Activated gamma-delta T cell treated with anti-CD3 and anti-CD28 coated beads, Interleukin-2, amount 50 U/mL, for 16 hours (primary cell): Measurements from ENCODE around the gene GAS7.
"Not testable (repeated sequence)": the region's sequence is repeated elsewhere in the genome, so short reads cannot be mapped to it uniquely, and the experiment has no call there.

Source experiments
- DNase-seq: peaks from one replicate; pipeline ENCODE4 v3.0.0-alpha.2; 2020; ENCODE audit warnings: low read depth

Gene GAS7

GRCh38 chr17:9941305-9941704, 257.1 kb downstream of the GAS7 start:
- no peak for DNase-seq

- no peak for DNase-seq
These were observed 257.6 kb downstream of the GAS7 start for GRCh38 chr17:9940841-9941240.

- no peak for DNase-seq
These were observed 259.6 kb downstream of the GAS7 start for GRCh38 chr17:9938764-9939163.

GRCh38 chr17:9937901-9938300, 260.5 kb downstream of the GAS7 start:
- DNase-seq = no peak

GRCh38 chr17:9937241-9937761, 261.1 kb downstream of the GAS7 start:
- no peak for DNase-seq

GRCh38 chr17:9936095-9936494, 262.3 kb downstream of the GAS7 start:
- no peak for DNase-seq

GRCh38 chr17:9935408-9935807, 263.0 kb downstream of the GAS7 start:
- no peak for DNase-seq

GRCh38 chr17:9934331-9934730, 264.1 kb downstream of the GAS7 start:
- no peak for DNase-seq

- no peak for DNase-seq
These were observed 265.9 kb downstream of the GAS7 start for GRCh38 chr17:9932491-9932890.

GRCh38 chr17:9931144-9931741, 267.2 kb downstream of the GAS7 start:
- no peak for DNase-seq

- DNase-seq = no peak
These were observed 268.5 kb downstream of the GAS7 start for GRCh38 chr17:9929871-9930270.

GRCh38 chr17:9928601-9929333, 269.6 kb downstream of the GAS7 start:
- no peak for DNase-seq

GRCh38 chr17:9926150-9926804, 272.1 kb downstream of the GAS7 start:
- DNase-seq = no peak

GRCh38 chr17:9925457-9925856, 272.9 kb downstream of the GAS7 start:
- no peak for DNase-seq

- no peak for DNase-seq
These were observed 273.6 kb downstream of the GAS7 start for GRCh38 chr17:9924735-9925191.

- DNase-seq = no peak
These were observed 276.2 kb downstream of the GAS7 start for GRCh38 chr17:9922012-9922848.

GRCh38 chr17:9921216-9921615, 277.2 kb downstream of the GAS7 start:
- not testable (repeated sequence) for DNase-seq

- DNase-seq = no peak
These were observed 279.5 kb downstream of the GAS7 start for GRCh38 chr17:9918804-9919352.

- no peak for DNase-seq
These were observed 280.1 kb downstream of the GAS7 start for GRCh38 chr17:9918352-9918751.

GRCh38 chr17:9917801-9918200, 280.6 kb downstream of the GAS7 start:
- no peak for DNase-seq

- DNase-seq = no peak
These were observed 281.3 kb downstream of the GAS7 start for GRCh38 chr17:9917131-9917530.

- DNase-seq = no peak
These were observed 282.3 kb downstream of the GAS7 start for GRCh38 chr17:9916108-9916507.
